ENCODE results near the gene FOXP1.

FOXP1 gene

GRCh38 chr3:71136276-71136675 lies 447.3 kb downstream of the FOXP1 start:
- no peak for DNase-seq (ENCODE audit: low read depth in 3 of 3, low spot score in 1 of 3)

- DNase-seq (ENCODE audit: low read depth in 3 of 3, low spot score in 1 of 3) = no peak
These were observed 448.0 kb downstream of the FOXP1 start for GRCh38 chr3:71135373-71136088.

DNA sequence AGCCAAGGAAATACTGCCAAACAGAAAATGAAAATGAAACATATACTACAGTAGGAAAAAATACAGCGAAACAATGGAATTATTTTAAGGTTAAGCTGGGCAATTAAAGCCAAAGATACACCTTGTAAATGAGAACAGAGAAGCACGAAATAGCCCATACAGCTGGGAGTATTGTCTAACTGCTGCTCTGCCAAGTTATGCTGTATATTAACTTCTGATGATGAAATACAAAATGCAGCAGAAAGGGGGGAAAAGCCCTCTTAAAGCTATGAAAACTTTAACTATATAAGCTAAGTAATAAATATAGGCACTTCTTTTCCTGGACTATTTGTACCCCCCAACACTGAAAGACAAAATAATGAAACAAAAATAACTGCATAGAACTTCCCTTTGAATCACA lies 449.0 kb downstream of the FOXP1 start:
- no peak for DNase-seq (ENCODE audit: low read depth in 3 of 3, low spot score in 1 of 3)

- no peak for DNase-seq (ENCODE audit: low read depth in 3 of 3, low spot score in 1 of 3)
These were observed 449.7 kb downstream of the FOXP1 start for GRCh38 chr3:71133865-71134264.

DNA sequence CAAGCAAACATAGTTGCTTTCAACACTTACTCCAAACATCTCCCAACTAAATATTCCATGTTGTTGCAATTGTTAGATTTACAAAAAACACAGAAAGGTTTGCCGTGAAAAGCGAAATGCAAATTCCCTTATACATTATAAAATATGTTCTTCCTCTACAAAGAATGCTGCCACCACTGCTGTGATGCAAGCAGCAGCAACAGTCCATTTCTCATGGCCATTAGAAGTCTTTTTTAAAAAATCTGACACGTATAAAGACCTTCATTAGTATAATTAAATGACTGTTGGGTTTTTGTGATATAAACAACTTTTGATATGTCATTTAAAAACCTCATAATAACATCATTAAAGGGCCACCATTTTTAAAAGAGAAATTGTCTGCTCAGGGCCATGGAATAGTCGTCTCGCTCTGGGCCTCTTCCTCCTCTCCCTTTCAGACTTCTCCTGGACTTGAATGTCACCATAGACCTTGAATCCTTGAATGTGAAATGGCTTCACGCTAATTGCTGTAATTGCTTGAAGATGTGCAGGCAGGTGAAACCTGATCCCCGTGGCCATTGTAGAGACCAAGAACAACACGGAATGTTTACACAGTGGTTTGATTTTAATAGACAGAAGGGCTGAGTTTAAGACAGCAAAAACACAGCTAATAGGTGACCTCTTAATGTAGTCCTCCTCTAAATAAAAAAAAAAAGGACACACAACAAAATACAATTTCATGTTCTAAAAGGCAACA lies 450.4 kb downstream of the FOXP1 start:
- DNase-seq (ENCODE audit: low read depth in 3 of 3, low spot score in 1 of 3) = no peak

- no peak for DNase-seq (ENCODE audit: low read depth in 3 of 3, low spot score in 1 of 3)
These were observed 451.9 kb downstream of the FOXP1 start for GRCh38 chr3:71131375-71132314.

- peak; percentile 45 to 46 (median 45) for DNase-seq (ENCODE audit: low read depth in 3 of 3, low spot score in 1 of 3)
These were observed 452.8 kb downstream of the FOXP1 start for GRCh38 chr3:71130471-71131374.

- DNase-seq (ENCODE audit: low read depth in 3 of 3, low spot score in 1 of 3) = no peak
These were observed 453.7 kb downstream of the FOXP1 start for GRCh38 chr3:71129611-71130431.

- DNase-seq (ENCODE audit: low read depth in 3 of 3, low spot score in 1 of 3) = no peak
These were observed 454.6 kb downstream of the FOXP1 start for GRCh38 chr3:71128961-71129360.

DNA sequence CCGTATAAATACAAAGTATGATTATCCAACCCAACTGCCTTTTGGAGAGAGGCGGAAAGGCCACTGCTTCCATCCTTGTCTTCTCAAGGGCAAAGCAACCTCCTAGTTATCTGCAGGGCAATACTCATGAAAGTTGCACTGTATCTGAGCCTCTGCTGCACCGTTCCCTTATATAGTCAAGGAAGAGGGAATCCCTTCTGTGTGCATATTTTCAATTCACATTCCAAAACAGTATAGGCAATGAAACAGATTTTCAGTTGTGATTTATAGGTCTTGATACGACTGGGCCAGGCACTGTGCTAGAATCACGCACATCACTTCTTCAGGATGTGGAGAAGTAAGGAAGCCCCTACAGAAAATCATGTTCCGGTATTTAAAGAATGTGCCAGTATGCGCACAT lies 455.7 kb downstream of the FOXP1 start:
- no peak for DNase-seq (ENCODE audit: low read depth in 3 of 3, low spot score in 1 of 3)

DNA sequence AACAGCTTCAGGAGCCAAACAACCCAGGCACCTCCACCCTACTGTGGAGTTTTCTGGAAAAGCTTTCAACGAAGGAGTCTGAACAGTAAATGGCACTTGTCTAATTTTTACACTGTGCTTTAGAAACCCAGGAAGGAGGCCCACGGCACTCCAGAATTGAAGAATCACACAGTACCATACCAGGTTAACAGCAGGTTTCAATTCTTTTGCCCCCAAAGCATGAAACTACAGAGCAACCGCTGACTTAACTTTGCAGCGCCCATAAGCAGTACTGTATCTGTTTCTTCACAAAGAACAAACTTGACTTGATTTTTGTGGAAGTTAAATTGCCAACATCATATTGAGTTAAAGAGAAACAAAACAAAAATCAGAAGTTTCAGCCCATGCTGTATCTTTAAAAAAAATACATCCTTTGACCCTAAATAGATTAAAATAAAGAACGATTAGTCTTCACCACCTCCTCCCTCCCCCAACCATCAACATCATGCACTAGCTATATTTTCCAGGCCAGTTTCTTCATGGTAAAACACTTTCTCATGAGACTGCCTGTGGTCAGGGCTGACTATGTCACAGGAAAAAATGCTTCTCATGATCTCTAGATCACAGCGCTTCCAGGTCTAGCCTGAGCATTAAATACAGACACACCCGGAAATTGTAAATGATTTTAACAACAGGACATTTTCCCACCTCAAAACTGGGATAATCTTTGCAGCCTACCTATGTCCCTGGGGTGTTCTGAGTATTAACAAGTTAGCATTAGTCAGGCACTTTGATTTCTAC lies 456.3 kb downstream of the FOXP1 start:
- DNase-seq (ENCODE audit: low read depth in 3 of 3, low spot score in 1 of 3) = peak in 1 of 3 donors; percentile 16

- no peak for DNase-seq (ENCODE audit: low read depth in 3 of 3, low spot score in 1 of 3)
These were observed 457.8 kb downstream of the FOXP1 start for GRCh38 chr3:71125738-71126137.

- no peak for DNase-seq (ENCODE audit: low read depth in 3 of 3, low spot score in 1 of 3)
These were observed 459.5 kb downstream of the FOXP1 start for GRCh38 chr3:71124048-71124447.

GRCh38 chr3:71122641-71123040 lies 460.9 kb downstream of the FOXP1 start:
- no peak for DNase-seq (ENCODE audit: low read depth in 3 of 3, low spot score in 1 of 3)

- DNase-seq (ENCODE audit: low read depth in 3 of 3, low spot score in 1 of 3) = no peak
These were observed 461.9 kb downstream of the FOXP1 start for GRCh38 chr3:71121429-71122167.

- no peak for DNase-seq (ENCODE audit: low read depth in 3 of 3, low spot score in 1 of 3)
These were observed 463.5 kb downstream of the FOXP1 start for GRCh38 chr3:71120012-71120411.

DNA sequence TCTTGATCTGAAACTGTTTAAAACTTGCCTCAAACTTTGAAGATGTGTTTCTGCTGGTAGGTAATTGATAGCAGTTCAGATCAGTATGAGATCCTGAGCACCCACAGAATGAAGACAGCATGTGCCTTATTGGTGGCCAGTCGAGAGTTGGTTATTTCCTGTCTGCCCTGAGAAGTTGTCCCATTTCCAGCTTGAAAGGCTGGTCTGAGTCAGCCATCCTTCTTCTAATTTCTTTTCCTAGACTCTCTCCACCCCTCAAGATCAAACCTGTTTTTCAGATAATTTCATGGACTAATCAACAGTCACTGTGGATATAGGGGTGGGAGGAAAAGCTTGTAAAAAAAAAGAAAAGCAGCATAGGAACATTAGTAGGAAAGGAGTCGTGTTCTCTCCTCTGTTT lies 464.4 kb downstream of the FOXP1 start:
- no peak for DNase-seq (ENCODE audit: low read depth in 3 of 3, low spot score in 1 of 3)

DNA sequence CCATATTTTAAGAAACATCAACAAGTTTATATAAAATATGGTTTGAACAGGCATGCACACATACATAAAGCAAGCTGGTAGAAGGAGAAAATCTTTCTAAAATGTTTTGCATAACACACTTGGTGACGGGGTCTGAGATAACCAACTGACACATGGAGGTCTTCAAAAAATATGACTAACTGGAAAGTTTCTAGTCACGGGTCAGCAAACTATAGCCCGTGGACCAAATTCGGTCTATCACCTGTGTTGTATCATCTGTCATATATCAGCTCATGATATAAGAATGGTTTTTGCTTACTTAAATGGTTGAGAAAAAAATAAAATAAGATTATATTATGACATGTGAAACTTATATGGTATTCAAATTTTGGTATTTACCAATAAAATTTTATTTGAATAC lies 465.1 kb downstream of the FOXP1 start:
- no peak for DNase-seq (ENCODE audit: low read depth in 3 of 3, low spot score in 1 of 3)
